ENCODE data around the gene ROBO1.
A peak's percentile ranks its signal among the peaks of the same experiment; 100 is the strongest.
"Not testable (repeated sequence)": the region's sequence is repeated elsewhere in the genome, so short reads cannot be mapped to it uniquely, and the experiment has no call there.

ROBO1 gene

GRCh38 chr3:79366414-79366813 is 401.4 kb downstream of the ROBO1 start:
- DNase-seq: no peak

- DNase-seq: no peak
Measured at GRCh38 chr3:79364784-79365183, 403.0 kb downstream of the ROBO1 start.

GRCh38 chr3:79362571-79363270 is 405.1 kb downstream of the ROBO1 start:
- DNase-seq: no peak

- DNase-seq: peak; percentile 33 to 53 (median 51)
Measured at GRCh38 chr3:79361748-79362378, 405.9 kb downstream of the ROBO1 start.

- no peak for DNase-seq
Measured at GRCh38 chr3:79358327-79358726, 409.5 kb downstream of the ROBO1 start.

GRCh38 chr3:79354179-79354688 is 413.6 kb downstream of the ROBO1 start:
- DNase-seq: no peak

GRCh38 chr3:79351699-79352098 is 416.1 kb downstream of the ROBO1 start:
- no peak for DNase-seq

GRCh38 chr3:79344876-79345871 is 422.6 kb downstream of the ROBO1 start:
- DNase-seq: no peak

- DNase-seq: no peak
Measured at GRCh38 chr3:79341961-79342360, 425.8 kb downstream of the ROBO1 start.

- no peak for DNase-seq
Measured at GRCh38 chr3:79339846-79340245, 428.0 kb downstream of the ROBO1 start.

GRCh38 chr3:79337798-79338197 is 430.0 kb downstream of the ROBO1 start:
- no peak for DNase-seq

GRCh38 chr3:79329154-79329553 is 438.6 kb downstream of the ROBO1 start:
- no peak for DNase-seq

GRCh38 chr3:79326642-79327041 is 441.2 kb downstream of the ROBO1 start:
- no peak for DNase-seq

GRCh38 chr3:79325833-79326383 is 441.9 kb downstream of the ROBO1 start:
- not testable (repeated sequence) for DNase-seq

- DNase-seq: no peak
Measured at GRCh38 chr3:79317551-79318518, 450.0 kb downstream of the ROBO1 start.

- no peak for DNase-seq
Measured at GRCh38 chr3:79314962-79315361, 452.8 kb downstream of the ROBO1 start.

GRCh38 chr3:79314544-79314943 is 453.3 kb downstream of the ROBO1 start:
- no peak for DNase-seq

GRCh38 chr3:79310016-79310415 is 457.8 kb downstream of the ROBO1 start:
- no peak for DNase-seq

- no peak for DNase-seq
Measured at GRCh38 chr3:79306934-79307570, 460.7 kb downstream of the ROBO1 start.

- not testable (repeated sequence) for DNase-seq
Measured at GRCh38 chr3:79299949-79300635, 467.7 kb downstream of the ROBO1 start.
